NCI-H2107 (cell line): Measurements from ENCODE around the gene COX19.
"Not testable (repeated sequence)": the region's sequence is repeated elsewhere in the genome, so short reads cannot be mapped to it uniquely, and the experiment has no call there.

Experiments
- DNase-seq: peaks from one replicate; lab custom pipeline; 2025; lab: John Stamatoyannopoulos, UW

COX19 gene

DNA sequence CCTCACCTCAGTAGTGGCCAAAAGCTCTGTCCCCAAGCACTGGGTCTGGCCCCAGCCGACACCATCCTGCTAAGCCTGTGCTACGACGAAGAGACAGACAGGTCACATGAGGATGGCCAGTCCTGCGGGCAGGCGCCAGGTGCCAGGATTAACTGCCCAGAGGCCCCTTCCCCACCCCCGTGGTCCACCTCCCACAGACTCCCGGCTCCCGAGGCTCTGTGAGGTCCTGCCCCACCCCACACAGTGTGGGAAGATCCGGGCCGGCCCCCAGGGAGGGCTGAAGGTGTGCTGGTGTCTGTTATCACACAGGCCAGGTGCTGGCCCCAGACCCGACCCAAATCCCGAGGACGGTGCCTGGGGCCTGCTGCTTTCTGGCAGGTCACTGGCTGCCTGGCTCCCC is 34.9 kb upstream of the COX19 start:
- no peak for DNase-seq

DNA sequence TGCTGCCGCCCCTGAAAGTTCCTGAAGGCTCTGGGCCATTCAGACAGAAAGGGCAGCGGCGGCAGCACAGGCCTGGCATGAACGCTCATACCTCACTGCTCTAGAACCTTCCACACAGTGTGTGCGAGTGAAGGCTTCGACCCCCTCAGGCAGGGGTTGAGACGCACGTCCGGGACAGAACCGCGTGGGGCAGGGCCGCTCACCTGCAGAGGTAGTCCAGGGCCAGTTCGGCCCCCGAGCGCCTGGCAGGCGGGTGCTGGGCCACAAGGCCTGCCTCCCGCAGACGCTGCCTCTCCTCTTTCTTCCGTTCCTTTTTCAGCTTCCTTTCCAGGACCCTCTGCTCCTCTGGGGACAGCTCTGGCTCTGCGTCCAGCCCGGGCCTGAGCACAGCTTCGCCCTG is 34.4 kb upstream of the COX19 start:
- no peak for DNase-seq

DNA sequence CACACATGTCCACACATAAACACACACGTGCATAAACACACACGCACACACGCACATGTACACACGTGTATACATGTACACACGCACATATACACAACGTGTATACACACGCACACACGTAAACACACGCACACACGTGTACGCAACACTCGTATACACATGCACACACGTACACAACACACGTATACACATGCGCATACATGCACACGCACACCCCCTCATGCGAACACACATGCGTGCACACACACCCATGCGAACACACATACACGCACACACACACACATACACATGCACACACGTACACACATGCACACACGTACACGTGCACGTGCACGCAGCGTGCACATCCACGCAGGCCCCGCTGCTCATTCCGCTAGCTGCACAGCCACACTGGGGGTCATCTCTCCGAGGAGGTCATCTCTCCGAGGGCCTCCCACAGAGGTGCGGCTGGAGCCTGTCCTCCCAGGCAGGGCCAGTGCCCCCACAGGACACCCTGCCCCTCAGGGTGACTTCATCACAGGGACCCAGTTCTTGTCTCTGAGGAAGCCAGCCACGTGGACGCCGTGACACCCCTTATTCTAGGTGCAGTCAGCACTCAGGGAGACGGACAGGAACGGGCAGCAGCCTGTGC is 33.5 kb upstream of the COX19 start:
- DNase-seq, result no peak

DNA sequence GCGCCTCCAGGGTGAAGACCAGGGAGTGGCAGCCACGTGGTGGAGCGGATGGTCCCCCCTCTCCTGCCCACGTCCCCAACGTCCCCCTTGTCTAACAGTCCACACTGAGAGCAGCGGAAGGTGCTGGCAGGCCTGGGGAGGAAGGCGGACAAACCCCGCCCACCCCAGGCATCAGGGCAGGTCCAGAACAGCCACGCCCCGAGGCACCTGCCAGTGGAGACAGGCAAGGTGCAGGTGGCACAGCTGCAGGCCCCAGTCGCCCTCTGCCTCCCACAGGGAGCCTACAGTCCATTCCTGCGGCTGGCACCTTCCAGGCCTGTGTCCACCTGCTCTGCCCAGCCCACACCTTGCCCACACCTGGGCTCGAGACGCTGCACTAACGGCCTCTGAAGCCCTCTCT is 32.6 kb upstream of the COX19 start:
- no peak for DNase-seq

DNA sequence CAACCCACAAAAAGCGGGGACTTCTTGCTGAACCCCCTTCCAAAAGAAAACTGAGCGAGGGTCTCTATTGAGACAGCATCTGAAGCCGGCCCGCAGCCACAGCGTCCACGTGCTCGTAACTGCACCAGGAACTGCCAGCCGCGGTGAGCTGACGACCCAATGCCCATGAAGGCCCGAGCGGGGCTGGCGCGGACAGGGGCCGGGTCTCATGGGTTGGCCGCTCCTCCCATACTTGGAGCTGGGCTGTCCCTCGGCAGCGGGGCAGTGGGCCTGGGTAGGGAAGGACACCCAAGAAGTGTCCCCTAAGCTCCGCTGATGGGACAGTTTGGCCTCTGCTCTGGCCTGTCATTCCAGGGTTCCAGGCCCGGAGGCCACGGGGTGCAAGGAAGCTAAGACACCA is 30.0 kb upstream of the COX19 start:
- DNase-seq, result no peak

DNA sequence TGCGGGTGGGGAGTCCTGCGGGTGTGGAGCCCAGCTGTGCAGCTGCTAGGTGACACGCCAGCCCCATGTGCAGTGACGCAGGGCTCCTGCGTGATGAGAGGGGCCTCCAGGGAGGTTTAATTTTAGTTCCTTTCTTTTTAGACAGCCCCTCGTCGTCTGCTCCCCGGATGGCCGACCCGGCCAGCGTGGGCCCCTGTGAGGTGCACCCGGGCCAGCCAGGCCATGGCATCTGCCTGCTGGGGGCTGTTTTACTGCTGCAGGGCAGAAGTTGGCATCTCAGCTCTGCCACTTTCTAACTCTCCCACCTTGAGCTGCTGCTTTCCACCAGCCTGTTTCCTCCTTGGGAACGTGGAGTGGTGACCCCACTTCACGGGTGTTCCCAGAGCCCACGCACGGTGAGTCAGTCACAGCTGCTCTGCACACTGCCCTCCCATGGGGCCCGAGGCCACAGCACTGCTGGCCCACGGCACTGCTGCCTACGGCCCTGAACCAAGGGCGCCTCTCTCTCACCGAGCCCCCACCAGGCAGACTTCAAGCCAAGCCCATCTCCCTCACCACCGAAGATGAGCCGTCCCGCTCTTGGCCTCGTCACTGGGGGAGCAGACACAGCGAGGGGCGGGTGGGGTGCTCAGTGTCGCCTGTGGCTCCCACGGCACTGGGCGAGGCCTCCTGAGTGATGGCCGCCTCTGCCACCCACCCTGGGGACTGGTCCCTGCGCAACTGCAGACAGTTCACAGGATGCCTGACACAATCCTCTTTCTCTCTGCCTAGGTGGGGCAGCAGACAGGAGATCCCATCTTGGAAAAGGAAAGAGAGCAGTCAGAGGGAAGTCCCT is 28.9 kb upstream of the COX19 start:
- DNase-seq, result no peak

DNA sequence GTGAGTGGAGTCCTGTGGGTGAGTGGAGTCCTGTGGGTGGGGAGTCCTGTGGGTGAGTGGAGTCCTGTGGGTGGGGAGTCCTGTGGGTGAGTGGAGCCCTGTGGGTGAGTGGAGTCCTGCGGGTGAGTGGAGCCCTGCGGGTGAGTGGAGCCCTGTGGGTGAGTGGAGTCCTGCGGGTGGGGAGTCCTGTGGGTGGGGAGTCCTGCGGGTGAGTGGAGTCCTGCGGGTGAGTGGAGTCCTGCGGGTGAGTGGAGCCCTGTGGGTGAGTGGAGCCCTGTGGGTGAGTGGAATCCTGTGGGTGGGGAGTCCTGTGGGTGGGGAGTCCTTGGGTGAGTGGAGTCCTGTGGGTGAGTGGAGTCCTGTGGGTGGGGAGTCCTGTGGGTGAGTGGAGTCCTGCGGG is 27.1 kb upstream of the COX19 start:
- not testable (repeated sequence) for DNase-seq

DNA sequence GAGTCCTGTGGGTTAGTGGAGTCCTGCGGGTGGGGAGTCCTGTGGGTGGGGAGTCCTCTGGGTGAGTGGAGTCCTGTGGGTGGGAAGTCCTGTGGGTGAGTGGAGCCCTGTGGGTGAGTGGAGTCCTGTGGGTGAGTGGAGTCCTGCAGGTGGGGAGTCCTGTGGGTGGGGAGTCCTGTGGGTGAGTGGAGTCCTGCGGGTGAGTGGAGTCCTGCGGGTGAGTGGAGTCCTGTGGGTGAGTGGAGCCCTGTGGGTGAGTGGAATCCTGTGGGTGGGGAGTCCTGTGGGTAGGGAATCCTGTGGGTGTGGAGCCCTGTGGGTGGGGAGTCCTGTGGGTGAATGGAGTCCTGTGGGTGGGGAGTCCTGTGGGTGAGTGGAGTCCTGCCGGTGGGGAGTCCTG is 26.7 kb upstream of the COX19 start:
- not testable (repeated sequence) for DNase-seq

DNA sequence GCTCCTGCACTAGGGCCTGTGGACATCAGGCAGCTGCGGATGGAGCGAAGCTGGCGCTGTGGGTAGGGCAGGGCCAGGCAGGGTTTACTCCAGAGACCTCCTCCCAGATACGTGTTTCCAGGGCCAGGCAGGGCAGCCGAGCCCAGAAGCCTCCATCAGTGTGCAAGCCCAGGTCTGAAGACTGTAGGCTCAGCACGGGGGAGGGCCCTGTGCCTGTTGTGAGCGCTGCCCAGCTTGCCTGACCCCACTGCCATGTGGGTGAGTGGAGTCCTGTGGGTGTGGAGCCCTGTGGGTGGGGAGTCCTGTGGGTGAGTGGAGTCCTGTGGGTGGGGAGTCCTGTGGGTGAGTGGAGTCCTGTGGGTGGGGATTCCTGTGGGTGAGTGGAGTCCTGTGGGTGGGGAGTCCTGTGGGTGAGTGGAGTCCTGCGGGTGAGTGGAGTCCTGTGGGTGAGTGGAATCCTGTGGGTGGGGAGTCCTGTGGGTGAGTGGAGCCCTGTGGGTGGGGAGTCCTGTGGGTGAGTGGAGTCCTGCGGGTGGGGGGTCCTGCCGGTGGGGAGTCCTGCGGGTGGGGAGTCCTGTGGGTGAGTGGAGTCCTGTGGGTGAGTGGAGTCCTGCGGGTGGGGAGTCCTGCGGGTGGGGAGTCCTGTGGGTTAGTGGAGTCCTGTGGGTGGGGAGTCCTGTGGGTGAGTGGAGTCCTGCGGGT is 25.9 kb upstream of the COX19 start:
- DNase-seq, result not testable (repeated sequence)

DNA sequence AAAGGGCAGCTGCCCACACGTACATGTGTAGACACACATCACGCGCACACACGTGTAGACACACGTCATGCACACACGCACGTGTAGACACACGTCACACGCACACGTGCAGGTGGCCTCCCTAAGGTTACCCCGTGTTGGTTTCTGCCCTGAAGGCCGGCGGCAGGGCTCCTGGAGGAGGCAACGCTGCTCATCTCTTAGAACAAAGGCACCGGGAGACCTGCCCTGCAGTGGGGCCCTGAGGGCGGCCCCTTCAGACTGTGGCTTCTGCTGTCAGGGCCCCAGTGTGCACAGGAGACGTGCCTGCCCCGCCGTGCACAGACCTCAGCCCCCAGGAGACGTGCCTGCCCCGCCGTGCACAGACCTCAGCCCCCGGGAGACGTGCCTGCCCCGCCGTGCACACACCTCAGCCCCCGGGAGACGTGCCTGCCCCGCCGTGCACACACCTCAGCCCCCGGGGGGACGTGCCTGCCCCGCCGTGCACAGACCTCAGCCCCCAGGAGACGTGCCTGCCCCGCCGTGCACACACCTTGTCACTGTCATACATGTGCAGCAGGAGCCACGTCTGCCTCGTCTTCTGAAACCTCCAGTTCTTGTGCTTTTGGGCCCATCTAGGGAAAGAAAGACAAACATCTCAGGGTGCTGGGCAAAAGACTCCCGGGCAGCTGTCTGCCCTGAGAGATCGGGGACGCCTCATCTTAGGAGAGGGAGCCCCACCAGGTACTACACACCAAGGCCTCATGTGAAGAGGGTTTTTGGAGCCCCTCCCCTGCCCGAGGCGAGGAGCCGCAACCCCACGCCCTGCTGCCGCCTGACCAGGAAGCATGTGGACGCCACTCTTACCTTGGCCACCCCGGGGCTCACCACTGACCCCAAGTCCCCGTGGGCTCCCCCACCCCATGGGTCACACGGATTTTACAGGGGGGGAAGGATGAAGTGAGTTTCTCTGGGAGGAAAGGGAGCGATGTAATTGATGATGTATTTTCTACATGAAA is 24.9 kb upstream of the COX19 start:
- DNase-seq, result no peak

DNA sequence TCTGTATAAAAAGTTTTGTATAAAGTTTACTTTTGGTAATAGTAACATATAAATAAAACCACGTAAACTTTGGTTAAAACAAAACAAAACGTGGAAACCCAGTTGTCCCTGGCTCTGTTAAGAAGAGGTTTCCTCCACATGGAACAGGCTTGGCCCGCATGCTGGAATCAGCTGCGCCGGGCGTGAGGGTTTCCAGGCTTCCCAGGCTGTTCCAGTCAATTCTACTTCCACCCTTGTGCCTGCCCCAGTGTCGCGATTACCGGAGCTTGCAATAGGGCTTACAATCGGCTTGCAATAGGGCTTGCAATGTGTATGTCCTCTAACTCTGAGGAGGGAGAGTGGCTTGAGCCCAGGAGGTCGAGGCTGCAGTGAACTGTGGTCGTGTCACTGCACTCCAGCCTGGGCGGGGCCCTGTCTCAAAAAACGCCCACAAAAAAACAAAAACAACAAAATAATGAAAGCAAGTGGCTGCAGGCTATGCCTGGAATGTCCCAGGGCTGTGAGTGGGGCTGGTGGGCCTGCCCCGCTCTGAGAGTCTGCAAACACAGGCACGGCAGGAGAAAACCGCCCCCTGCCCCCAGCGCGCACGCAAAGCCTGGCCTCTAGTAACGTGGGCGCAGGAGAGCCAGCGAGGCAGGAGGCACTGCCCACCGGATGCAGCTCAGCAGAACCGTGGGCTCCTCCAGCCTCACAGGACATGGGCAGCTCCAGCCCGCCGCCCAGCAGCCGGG is 24.0 kb upstream of the COX19 start:
- DNase-seq, result no peak

DNA sequence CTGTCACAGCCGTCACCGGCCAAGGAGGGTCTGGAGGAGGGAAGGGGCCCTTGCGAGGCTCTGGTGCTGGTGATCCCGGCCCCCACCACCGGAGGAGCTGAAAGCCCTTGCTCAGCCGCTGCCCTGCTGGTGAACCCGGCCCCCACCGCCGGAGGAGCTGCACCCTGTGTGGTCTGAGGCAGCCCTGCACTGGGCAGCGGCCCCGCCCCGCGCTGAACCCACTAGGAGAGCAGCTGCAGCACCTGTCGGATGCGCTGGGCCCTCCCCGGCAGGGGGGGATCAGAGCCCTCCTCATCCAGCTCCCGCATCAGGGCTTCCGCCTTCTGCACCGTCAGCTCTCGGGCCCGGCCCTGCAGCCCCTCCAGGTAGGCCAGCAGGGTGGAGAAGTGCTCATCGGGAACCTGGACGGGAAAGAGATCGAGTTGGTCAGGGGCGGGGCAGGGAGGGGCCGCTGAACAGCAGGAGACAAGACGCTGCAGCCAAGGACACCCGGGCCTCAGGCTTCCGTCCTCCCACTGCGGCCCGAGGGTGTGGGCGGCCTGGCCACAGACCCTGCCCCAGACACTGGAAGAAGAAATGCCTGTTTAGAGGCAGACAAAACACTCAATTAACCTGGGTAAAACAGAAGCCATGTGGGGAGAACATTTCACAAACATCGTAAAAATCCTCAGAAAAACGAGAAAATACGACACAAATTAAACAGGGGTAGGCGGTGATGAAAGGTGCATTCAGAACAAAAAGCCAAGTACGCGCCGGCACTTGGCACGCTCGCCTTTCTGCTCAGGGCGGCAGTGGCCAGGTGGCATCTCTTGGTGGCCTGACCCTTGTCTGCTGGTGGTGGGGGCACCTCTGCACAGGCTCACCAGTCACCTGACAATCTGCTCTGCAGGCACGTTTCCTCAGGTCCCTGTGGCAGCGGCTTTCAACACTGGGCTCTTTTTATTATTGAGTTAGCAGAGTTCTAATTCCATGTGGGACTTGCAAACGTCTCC is 22.4 kb upstream of the COX19 start:
- no peak for DNase-seq

DNA sequence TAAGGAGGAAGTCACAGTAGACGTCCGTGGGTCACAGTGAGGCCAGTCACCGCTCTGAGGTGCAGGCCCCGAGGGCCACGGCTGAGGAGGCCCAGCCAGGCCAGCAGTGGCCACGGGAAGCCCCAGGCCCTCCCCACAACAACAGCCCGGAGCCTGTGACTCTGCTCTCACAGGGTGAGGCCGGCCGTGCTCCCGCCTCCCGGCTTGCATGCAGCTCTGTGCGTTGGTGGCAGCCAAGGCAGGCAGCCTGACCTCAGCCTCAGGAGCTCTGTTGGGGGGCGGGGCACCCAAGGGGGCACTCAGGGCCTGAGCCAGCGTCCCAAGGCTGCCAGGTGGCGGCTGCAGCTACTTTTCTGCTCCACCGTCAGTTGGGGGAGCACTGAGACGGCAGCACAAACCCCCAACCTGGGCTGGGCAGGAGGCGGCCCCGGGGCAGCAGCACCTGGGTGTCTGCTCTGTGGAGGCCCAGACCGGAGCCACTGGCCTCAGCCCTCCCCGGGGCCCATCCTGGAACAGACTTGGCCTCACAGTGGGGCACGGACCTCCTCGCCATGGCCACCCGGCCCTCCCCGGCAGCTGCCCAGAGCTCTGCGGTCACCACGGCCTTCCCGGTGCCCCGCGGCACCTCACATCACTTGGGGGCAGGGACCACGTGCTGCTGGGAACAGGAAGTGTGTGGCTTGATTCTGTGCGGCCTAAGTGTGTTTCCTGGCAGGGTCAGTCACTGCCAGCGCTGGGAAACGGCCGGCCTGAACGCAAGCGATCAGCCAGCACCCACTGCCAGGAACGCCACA is 20.9 kb upstream of the COX19 start:
- DNase-seq, result no peak

DNA sequence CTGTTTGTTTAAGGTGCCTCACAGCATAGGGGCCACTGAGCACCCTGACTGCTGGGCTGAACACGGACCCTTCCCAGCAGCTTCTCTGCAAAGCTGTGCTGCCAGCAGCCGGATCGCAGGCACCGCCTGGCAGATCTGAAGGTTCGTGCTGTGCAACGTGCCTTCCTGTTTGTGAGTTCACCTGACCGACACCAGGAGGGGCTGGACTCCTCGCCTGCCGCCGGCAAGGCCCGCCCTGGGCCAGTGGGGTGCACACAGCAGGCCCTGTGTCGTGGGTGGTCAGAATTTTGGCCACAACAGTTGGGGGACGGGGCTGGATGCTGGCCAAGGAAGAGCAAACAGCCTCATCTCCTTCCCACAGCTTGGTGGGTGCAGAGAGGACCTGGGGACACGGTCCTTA is 20.2 kb upstream of the COX19 start:
- no peak for DNase-seq

DNA sequence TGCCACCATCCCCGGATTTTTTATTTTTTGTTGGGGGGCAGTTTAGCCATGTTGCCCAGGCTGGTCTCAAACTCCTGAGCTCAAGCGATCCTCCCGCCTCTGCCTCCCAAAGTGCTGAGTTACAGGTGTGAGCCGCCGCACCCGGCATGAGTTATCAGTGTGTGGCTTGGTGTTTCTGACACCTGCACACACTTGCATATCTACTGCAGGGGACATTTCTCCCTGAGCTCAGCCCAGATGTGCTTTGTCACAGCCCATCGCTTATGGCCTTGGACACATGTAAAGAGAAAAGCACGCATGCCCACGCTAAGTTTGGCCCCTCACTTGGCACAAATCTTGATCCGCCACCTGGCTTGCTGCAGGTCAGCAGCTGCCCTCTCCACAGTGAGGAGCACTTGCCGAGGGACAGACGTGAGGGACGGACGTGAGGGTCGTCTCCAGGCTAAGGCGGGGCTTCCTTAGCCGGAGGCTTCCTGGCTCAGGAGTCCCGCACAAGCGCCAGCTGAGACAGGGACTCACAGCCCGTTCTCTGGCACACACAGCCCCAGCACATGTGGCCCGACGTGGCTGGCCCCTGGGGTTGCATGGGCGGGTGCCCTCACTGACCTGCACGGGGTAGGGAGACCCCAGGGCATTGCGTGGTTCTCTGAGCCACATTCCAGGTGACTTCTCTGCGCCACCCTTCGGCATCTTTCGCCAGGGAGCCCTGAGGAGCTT is 19.4 kb upstream of the COX19 start:
- DNase-seq, result no peak

DNA sequence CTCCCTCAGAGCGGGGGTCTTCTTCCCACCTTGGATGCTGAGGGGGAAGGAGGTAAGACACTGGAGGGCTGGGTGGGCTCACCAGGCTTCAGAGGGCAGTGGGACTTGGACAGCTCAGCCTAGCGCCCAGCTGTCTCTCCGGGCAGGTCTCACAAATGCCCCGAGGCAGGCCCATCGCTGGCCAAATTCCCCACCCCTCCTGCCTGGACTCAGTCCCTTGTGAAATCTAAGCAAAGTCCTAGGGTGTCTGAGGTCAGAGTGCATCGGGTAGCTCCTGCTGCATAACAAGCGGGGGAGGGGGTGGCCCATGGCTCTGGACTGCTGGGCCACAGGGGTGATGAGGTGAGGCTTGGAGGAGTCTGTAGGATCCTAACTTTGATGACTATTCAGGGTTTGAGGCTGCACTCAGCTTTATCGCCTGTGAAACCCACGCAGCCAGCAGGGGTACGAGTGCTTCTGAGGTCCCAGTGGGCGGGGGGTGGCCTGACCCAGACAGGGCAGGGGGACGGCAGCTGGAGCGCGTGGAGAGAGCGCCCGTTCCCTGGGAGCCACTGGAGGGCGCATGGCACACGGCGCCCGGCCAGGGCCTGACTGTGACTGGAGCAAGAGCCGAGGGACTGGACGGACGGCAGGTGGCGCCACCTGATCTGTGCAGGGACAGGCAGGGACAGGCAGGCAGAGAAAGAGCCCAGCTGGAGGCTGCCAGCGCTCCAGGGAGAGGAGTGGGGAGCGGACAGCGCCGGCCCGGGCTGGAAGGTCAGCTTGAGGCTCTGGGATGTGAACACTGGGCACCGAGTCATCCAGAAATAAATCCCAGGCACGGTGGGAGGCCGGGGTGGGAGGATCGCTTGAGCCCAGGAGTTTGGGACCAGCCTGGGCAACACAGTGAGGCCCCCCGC is 17.6 kb upstream of the COX19 start:
- peak; percentile 92 for DNase-seq
